GM12892 (cell line): Measurements from ENCODE around the gene REPIN1.

Experiments used
- POLR2A ChIP-seq: IDR thresholded peaks from 2 replicates; pipeline ENCODE4 v1.6.1; 2011; ENCODE audit warnings: low read depth, low read length, control low read depth
- POLR2AphosphoS5 ChIP-seq: IDR thresholded peaks from 2 replicates; pipeline ENCODE4 v1.6.1; 2011; ENCODE audit warnings: low read depth, low read length, control low read depth
- TAF1 ChIP-seq: IDR thresholded peaks from 2 replicates; pipeline ENCODE4 v1.6.1; 2011; ENCODE audit warnings: low read depth, mild to moderate bottlenecking, control low read depth, low read length, borderline replicate concordance

DNA sequence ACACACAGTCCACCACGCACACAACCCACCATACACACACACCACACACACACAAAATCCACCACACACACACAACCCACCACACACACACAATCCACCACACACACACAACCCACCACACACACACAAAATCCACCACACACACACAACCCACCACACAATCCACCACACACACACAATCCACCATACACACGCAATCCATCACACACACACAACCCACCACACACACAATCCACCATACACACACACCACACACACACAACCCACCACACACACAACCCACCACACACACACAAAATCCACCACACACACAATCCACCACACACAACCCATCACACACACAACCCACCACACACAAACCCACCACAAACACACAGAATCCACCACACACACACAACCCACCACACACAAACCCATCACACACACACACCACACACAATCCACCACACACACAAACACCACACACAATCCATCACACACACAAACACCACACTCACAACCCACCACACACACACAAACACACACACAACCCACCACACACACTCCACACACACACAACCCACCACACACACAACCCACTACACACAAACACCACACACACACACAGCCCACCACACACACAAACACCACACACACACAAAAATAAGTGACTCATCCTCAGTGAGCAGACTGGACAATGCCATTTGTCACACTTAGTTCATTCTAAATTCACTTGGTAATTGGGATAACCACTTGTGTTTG, 8.8 kb upstream of the REPIN1 start:
- no peak for TF ChIP-seq POLR2AphosphoS5
- TF ChIP-seq POLR2A = no peak
- no peak for TF ChIP-seq TAF1
